H1 (cell line): ENCODE results near the gene FAM131A. TPM values are rescaled to one million over a fixed set of nuclear protein-coding genes. Genes with fewer than 3 reads are reported as not detected.

ENCODE experiments used
- CTCF ChIA-PET: fragments of 300-600 bp; sonication (Branson Sonifier 250); formaldehyde crosslinking; loops from one replicate; lab custom pipeline; 2021; ENCODE audit not compliant: partially characterized antibody; lab: Charles Lee
- POLR2A ChIA-PET: fragments of 300-600 bp; sonication (Branson Sonifier 250); formaldehyde crosslinking; loops from one replicate; lab custom pipeline; 2021; ENCODE audit warnings: inconsistent platforms; ENCODE audit not compliant: partially characterized antibody; lab: Charles Lee
- DNase-seq, 2 experiments: peaks; one replicate each; pipeline versions ENCODE4 v3.0.0 to v3.0.0-alpha.2; 2010 to 2022; ENCODE audit warnings: low spot score in 2 of 2, low read depth in 1 of 2, mixed read lengths in 1 of 2
- FAIRE-seq: peaks from 2 replicates; lab custom pipeline; 2011; peaks lifted over from hg19 to GRCh38; lab: Jason Lieb, UNC
- H2AFZ ChIP-seq: 2 replicates; pipeline ENCODE4 v1.8.1; 2012; ENCODE audit warnings: low read length, inconsistent platforms
- H2AK5ac ChIP-seq: 2 replicates; pipeline ENCODE4 v1.6.1; 2013; ENCODE audit warnings: low read depth, low read length
- H2BK120ac ChIP-seq: replicated peaks from 2 replicates; pipeline ENCODE3; 2013; ENCODE audit warnings: low read depth, low read length, inconsistent platforms
- H2BK12ac ChIP-seq: 2 replicates; pipeline ENCODE4 v1.6.1; 2013; ENCODE audit warnings: low read depth, low read length
- H2BK15ac ChIP-seq: 2 replicates; pipeline ENCODE4 v1.6.1; 2013; ENCODE audit warnings: low read length
- H2BK20ac ChIP-seq: 2 replicates; pipeline ENCODE4 v1.6.1; 2013; ENCODE audit warnings: low read length
- H2BK5ac ChIP-seq: 2 replicates; pipeline ENCODE4 v1.6.1; 2013; ENCODE audit warnings: low read depth, low read length
- H3K14ac ChIP-seq: 2 replicates; pipeline ENCODE4 v1.6.1; 2013; ENCODE audit warnings: inconsistent platforms; ENCODE audit not compliant: insufficient read length
- H3K18ac ChIP-seq: 2 replicates; pipeline ENCODE4 v1.6.1; 2013; ENCODE audit warnings: low read length; ENCODE audit errors: extremely low read depth
- H3K23ac ChIP-seq: 2 replicates; pipeline ENCODE4 v1.6.1; 2013; ENCODE audit warnings: inconsistent platforms; ENCODE audit not compliant: insufficient read length
- H3K23me2 ChIP-seq: 2 replicates; pipeline ENCODE4 v1.6.1; 2013; ENCODE audit warnings: low read depth, low read length
- H3K27ac ChIP-seq: 2 replicates; pipeline ENCODE4 v1.6.1; 2011; ENCODE audit warnings: low read depth, low read length, inconsistent platforms
- H3K27me3 ChIP-seq, 4 experiments: replicated peaks in 1 of 4; 1 replicate in 1 of 4; 2 replicates in 3 of 4; pipeline versions ENCODE4 v1.6.1 to v1.8.1; 2011 to 2013; ENCODE audit warnings: low read length in 3 of 4, mild to moderate bottlenecking in 3 of 4, inconsistent platforms in 2 of 4, mixed read lengths in 2 of 4, moderate library complexity in 1 of 4; ENCODE audit not compliant: control insufficient read depth in 3 of 4, insufficient read depth in 3 of 4; ENCODE audit errors: extremely low read depth in 1 of 4
- H3K36me3 ChIP-seq, 4 experiments: 2 replicates each; pipeline versions ENCODE4 v1.6.1 to v1.8.1; 2011 to 2013; ENCODE audit warnings: mild to moderate bottlenecking in 4 of 4, low read length in 3 of 4, moderate library complexity in 2 of 4, control low read depth in 1 of 4, inconsistent platforms in 1 of 4; ENCODE audit not compliant: insufficient read depth in 4 of 4, control insufficient read depth in 2 of 4
- H3K4ac ChIP-seq: replicated peaks from 2 replicates; pipeline ENCODE3; 2013; ENCODE audit warnings: low read length, low read depth, mixed read lengths, inconsistent platforms; ENCODE audit not compliant: insufficient read length
- H3K4me1 ChIP-seq, 4 experiments: replicated peaks in 1 of 4; 1 replicate in 1 of 4; 2 replicates in 3 of 4; pipeline versions ENCODE4 v1.6.1 to v1.8.1; 2011 to 2013; ENCODE audit warnings: low read length in 3 of 4, inconsistent platforms in 2 of 4, mixed read lengths in 1 of 4; ENCODE audit not compliant: insufficient read depth in 4 of 4, control insufficient read depth in 3 of 4
- H3K4me2 ChIP-seq, 2 experiments: 2 replicates each; pipeline versions ENCODE4 v1.6.1 to v1.8.1; 2011 to 2013; ENCODE audit warnings: low read depth in 2 of 2, low read length in 2 of 2, control low read depth in 1 of 2, inconsistent platforms in 1 of 2, mild to moderate bottlenecking in 1 of 2; ENCODE audit not compliant: insufficient read depth in 1 of 2
- H3K4me3 ChIP-seq, 4 experiments: fragments of 200-600, 300-600 bp in 1 of 4; sonication (generic), shearing (Covaris generic), sonication (Bioruptor Twin) in 1 of 4; 2 replicates each; pipeline versions ENCODE4 v1.5.1 to v1.8.1; 2011 to 2016; ENCODE audit warnings: low read length in 4 of 4, low read depth in 3 of 4, control low read depth in 2 of 4, inconsistent platforms in 2 of 4, mild to moderate bottlenecking in 2 of 4, mixed read lengths in 1 of 4, moderate library complexity in 1 of 4; ENCODE audit not compliant: insufficient read depth in 2 of 4; ENCODE audit errors: extremely low read depth in 1 of 4
- H3K56ac ChIP-seq: replicated peaks from 2 replicates; pipeline ENCODE3; 2013; ENCODE audit warnings: low read depth, mild to moderate bottlenecking, mixed read lengths, low read length, inconsistent platforms; ENCODE audit not compliant: insufficient read length
- H3K79me1 ChIP-seq: 2 replicates; pipeline ENCODE4 v1.6.1; 2013; ENCODE audit warnings: low read depth, low read length, control low read depth
- H3K79me2 ChIP-seq, 2 experiments: 2 replicates each; pipeline versions ENCODE4 v1.6.1 to v1.8.1; 2012 to 2013; ENCODE audit warnings: low read length in 2 of 2, mild to moderate bottlenecking in 2 of 2, inconsistent platforms in 1 of 2; ENCODE audit not compliant: insufficient read depth in 2 of 2, control insufficient read depth in 1 of 2
- H3K9ac ChIP-seq, 4 experiments: replicated peaks in 1 of 4; 1 replicate in 1 of 4; 2 replicates in 3 of 4; pipeline versions ENCODE4 v1.6.1 to v1.8.1; 2011 to 2013; ENCODE audit warnings: low read depth in 3 of 4, low read length in 3 of 4, control low read depth in 2 of 4, mild to moderate bottlenecking in 2 of 4, moderate library complexity in 2 of 4, inconsistent platforms in 1 of 4; ENCODE audit errors: extremely low read depth in 1 of 4
- H3K9me3 ChIP-seq, 2 experiments: 2 replicates each; pipeline versions ENCODE4 v1.6.1 to v1.8.1; 2012 to 2013; ENCODE audit warnings: mild to moderate bottlenecking in 2 of 2, moderate library complexity in 2 of 2, control low read depth in 1 of 2, inconsistent platforms in 1 of 2, low read depth in 1 of 2, low read length in 1 of 2, mixed read lengths in 1 of 2; ENCODE audit not compliant: insufficient read depth in 2 of 2
- H4K20me1 ChIP-seq, 2 experiments: replicated peaks in 1 of 2; 2 replicates each; pipeline versions ENCODE3 to v1.8.1; 2011 to 2013; ENCODE audit warnings: inconsistent platforms in 2 of 2, low read length in 2 of 2, mild to moderate bottlenecking in 1 of 2; ENCODE audit not compliant: insufficient read depth in 2 of 2, control insufficient read depth in 1 of 2
- H4K5ac ChIP-seq: 2 replicates; pipeline ENCODE4 v1.6.1; 2013; ENCODE audit warnings: low read length, low read depth, mixed read lengths, inconsistent platforms; ENCODE audit not compliant: insufficient read length
- H4K8ac ChIP-seq: 2 replicates; pipeline ENCODE4 v1.8.0; 2013; ENCODE audit warnings: mild to moderate bottlenecking, moderate library complexity, low read length, inconsistent platforms; ENCODE audit not compliant: insufficient read depth; ENCODE audit errors: extremely low read depth
- H4K91ac ChIP-seq: replicated peaks from 2 replicates; pipeline ENCODE3; 2013; ENCODE audit warnings: low read length, mixed read lengths, inconsistent platforms; ENCODE audit not compliant: insufficient read length
- CHD2 ChIP-seq: IDR thresholded peaks from 2 replicates; pipeline ENCODE4 v1.6.1; 2012; ENCODE audit warnings: low read length, improper control_type of control experiment
- KDM4A ChIP-seq: IDR thresholded peaks from one replicate; pipeline ENCODE4 v1.7.1; 2012; ENCODE audit warnings: low read depth, mild to moderate bottlenecking, moderate library complexity, low read length, inconsistent platforms; ENCODE audit not compliant: severe bottlenecking
- PHF8 ChIP-seq: fragments of 200-600 bp; sonication (generic); conservative IDR thresholded peaks from 2 replicates; pipeline ENCODE4 v1.7.1; 2012; ENCODE audit warnings: low read depth, mild to moderate bottlenecking, inconsistent platforms, low read length, moderate library complexity
- POLR2A ChIP-seq, 2 experiments: IDR thresholded peaks; 1 replicate in 1 of 2; 2 replicates in 1 of 2; pipeline ENCODE4 v1.6.1; 2011; ENCODE audit warnings: low read depth in 2 of 2, low read length in 2 of 2, mild to moderate bottlenecking in 2 of 2; ENCODE audit errors: control extremely low read depth in 1 of 2
- POLR2AphosphoS5 ChIP-seq: IDR thresholded peaks from 2 replicates; pipeline ENCODE4 v1.6.1; 2011; ENCODE audit warnings: low read depth, low read length
- RFX5 ChIP-seq: IDR thresholded peaks from 2 replicates; pipeline ENCODE4 v1.6.1; 2011; ENCODE audit warnings: low read depth, low read length, improper control_type of control experiment, borderline replicate concordance
- SRF ChIP-seq: IDR thresholded peaks from 2 replicates; pipeline ENCODE4 v1.6.1; 2011; ENCODE audit warnings: mild to moderate bottlenecking, low read depth, low read length, moderate library complexity
- TAF1 ChIP-seq: IDR thresholded peaks from 2 replicates; pipeline ENCODE4 v1.6.1; 2011; ENCODE audit warnings: mild to moderate bottlenecking, low read depth, low read length
- WGBS, 2 experiments: shearing (Covaris generic) in 1 of 2; methylation state at CpG; one replicate each; pipeline versions ENCODE4 v1.1.6 to v1.1.7; 2013 to 2015; ENCODE audit warnings: low lambda C conversion rate in 2 of 2, mixed read lengths in 2 of 2, inconsistent platforms in 1 of 2, low coverage in 1 of 2, missing lambda C conversion rate in 1 of 2; ENCODE audit not compliant: insufficient replicate concordance in 2 of 2, insufficient coverage in 1 of 2, insufficient read length in 1 of 2; ENCODE audit errors: extremely low coverage in 1 of 2, missing lambda C conversion rate in 1 of 2; 5-methylcytosine and 5-hydroxymethylcytosine counted together
- polyA plus RNA-seq, 7 experiments: library from polyadenylated mRNA; depleted of rRNA in 3 of 7; stranded (reverse) in 5 of 7; unstranded in 2 of 7; fragments of >200 nt in 5 of 7; fragments of 200-250 nt in 2 of 7; gene quantifications; 1 replicate in 5 of 7; 2 replicates in 1 of 7; 4 replicates in 1 of 7; pipeline versions ENCODE4 v1.2.1 to v1.2.3, GENCODE V29; 2011 to 2013; ENCODE audit warnings: missing spikeins in 2 of 7, mixed read lengths in 2 of 7
- total RNA-seq: library from RNA; stranded (reverse); fragmentation: NEBNext Ultra II Directional; extraction: Animal tissue kit (Norgen Biotek cat#: 25700); gene quantifications from 2 replicates; pipeline ENCODE4 v1.2.1, GENCODE V29; 2021

The FAM131A gene
- total and polyA plus RNA-seq, 2 of the 8 experiments (the other 6 are each of a cell fraction or from before 2014, with no cell fraction given): 16.0 to 21.9 TPM

DNA sequence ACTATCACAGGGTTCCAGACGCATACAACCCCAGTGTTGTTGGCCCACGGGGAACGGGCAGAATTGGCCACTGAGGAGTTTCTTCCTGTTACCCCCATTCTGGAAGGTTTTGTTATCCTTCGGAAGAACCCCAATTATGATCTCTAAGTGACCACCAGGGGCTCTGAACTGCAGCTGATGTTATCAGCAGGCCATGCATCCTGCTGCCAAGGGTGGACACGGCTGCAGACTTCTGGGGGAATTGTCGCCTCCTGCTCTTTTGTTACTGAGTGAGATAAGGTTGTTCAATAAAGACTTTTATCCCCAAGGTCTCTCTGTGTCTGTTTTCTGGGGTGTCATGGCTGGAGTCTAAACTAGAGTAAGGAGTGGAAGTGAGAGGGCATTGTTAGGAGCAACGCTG is 28.7 kb upstream of the FAM131A start:
- Histone ChIP-seq H3K27me3 (no peaks in the 10 kb centered on the region), H3K4me2 (no peak overlapping the region), H2BK12ac (no peak overlapping the region), H3K79me1 (no peaks in the 10 kb centered on the region), H3K23me2 (no peaks in the 10 kb centered on the region), H3K4ac (no peak overlapping the region), H3K56ac (no peak overlapping the region), H3K36me3 (peaks cover 32 to 51% (median 40%) of the 10 kb centered on the region in 4 experiments), H3K18ac (no peak overlapping the region), H2AFZ (no peak overlapping the region), H4K91ac (no peak overlapping the region), H3K14ac (no peak overlapping the region), H3K9ac (no peak overlapping the region), H2BK20ac (no peak overlapping the region), H3K4me1 (no peaks in the 10 kb centered on the region), H4K5ac (no peak overlapping the region), H4K20me1 (no peaks in the 10 kb centered on the region), H3K27ac (no peak overlapping the region), H4K8ac (no peak overlapping the region; the same call in 1 of the 2 replicates), H3K79me2 (no peaks in the 10 kb centered on the region), H2BK5ac (no peak overlapping the region), H2AK5ac (no peak overlapping the region), H3K23ac (no peak overlapping the region), H3K9me3 (no peaks in the 10 kb centered on the region), H2BK120ac (no peak overlapping the region), H2BK15ac (no peak overlapping the region), H3K4me3 (no peak overlapping the region)
- no peak for TF ChIP-seq POLR2AphosphoS5
- TF ChIP-seq KDM4A: no peak
- no peak for TF ChIP-seq RFX5
- no peak for TF ChIP-seq CHD2
- TF ChIP-seq PHF8: no peak
- no peak for TF ChIP-seq TAF1
- TF ChIP-seq POLR2A (IDR thresholded peaks at IDR 0.05; ENCODE audit: control extremely low read depth in 1 of 2, low read depth in 2 of 2, low read length in 2 of 2): no peak
- TF ChIP-seq SRF: no peak
- DNase-seq (no peak), FAIRE-seq (no peak)
- POLR2A ChIA-PET: interaction anchor here (0.9 to 12.3 kb wide), 5 partner anchors 9 to 128 kb away, joined by 3 to 148 read pairs (median 4); no protein-coding TSS in a partner anchor
- CTCF ChIA-PET: interaction anchor here (1.6 to 4.1 kb wide), 2 partner anchors 18 to 81 kb away, joined by 3 to 10 read pairs; no protein-coding TSS in a partner anchor
- WGBS, 2 experiments: 92% methylated on average over 7 of the region's 7 CpGs; no CpG with 5 or more reads in 1 of the 2 experiments
